Right atrium auricular region (tissue), 2 donors: Measurements from ENCODE around the gene GMCL2. TPM values are rescaled to one million over a fixed set of nuclear protein-coding genes. Genes with fewer than 3 reads are reported as not detected.

Experiments
- total RNA-seq, 2 donors: library from RNA; depleted of rRNA; stranded (reverse); fragments of >200 nt; gene quantifications; one replicate each; pipeline ENCODE4 v1.1.0, GENCODE V29; 2016

Gene GMCL2
- total RNA-seq, 2 donors from 2014 or later, result not detected

Other genes starting within 250 kb of the GMCL2 start
- gene PROP1, start 191.1 kb downstream of the GMCL2 start, total RNA-seq, result not detected
- gene N4BP3, start 73.8 kb downstream of the GMCL2 start, total RNA-seq, result under 1 TPM; 0.24 to 0.85 TPM
- gene RMND5B, start 56.4 kb downstream of the GMCL2 start, total RNA-seq, result 10 to 100 TPM; 28.9 to 31.4 TPM
- 100 to 1,000 TPM; 125 to 151 TPM for gene NHP2, start 33.5 kb downstream of the GMCL2 start, total RNA-seq
- 10 to 100 TPM; 62.4 to 69.1 TPM for gene HNRNPAB, start 17.2 kb upstream of the GMCL2 start, total RNA-seq
- 10 to 100 TPM; 22.8 to 34.5 TPM for gene PHYKPL, start 45.4 kb upstream of the GMCL2 start, total RNA-seq